GM21529 (cell line): Measurements from ENCODE around the gene BCL2L12.

ENCODE experiments used
- ATAC-seq: cut with Tn5 transposase; IDR thresholded peaks from one replicate; pipeline ENCODE4 v1.9.1; 2021; ENCODE audit not compliant: unreplicated experiment

Gene BCL2L12

GRCh38 chr19:49684251-49684982 is 18.7 kb downstream of the BCL2L12 start:
- no peak for ATAC-seq

GRCh38 chr19:49684983-49685553 is 19.3 kb downstream of the BCL2L12 start:
- ATAC-seq: no peak

GRCh38 chr19:49685845-49686332 is 20.2 kb downstream of the BCL2L12 start:
- no peak for ATAC-seq

- ATAC-seq: no peak
Measured at GRCh38 chr19:49686503-49687088, 20.9 kb downstream of the BCL2L12 start.

- ATAC-seq: no peak
Measured at GRCh38 chr19:49687150-49687549, 21.4 kb downstream of the BCL2L12 start.

GRCh38 chr19:49687566-49688316 is 22.0 kb downstream of the BCL2L12 start:
- ATAC-seq: no peak

GRCh38 chr19:49688531-49689132 is 22.9 kb downstream of the BCL2L12 start:
- no peak for ATAC-seq

- ATAC-seq: no peak
Measured at GRCh38 chr19:49689133-49690078, 23.7 kb downstream of the BCL2L12 start, which contains the start of gene ADM5. TSS of gene ADM5 (plus strand) at chr19:49689594. CDS start at chr19:49689838, 244 bp downstream.

GRCh38 chr19:49690079-49690655 is 24.4 kb downstream of the BCL2L12 start:
- no peak for ATAC-seq

GRCh38 chr19:49690656-49691242 is 25.0 kb downstream of the BCL2L12 start, which contains the start of gene CPT1C:
TSS of gene CPT1C (plus strand) at chr19:49691116. CDS start at chr19:49692253, 1,137 bp downstream.
- ATAC-seq: no peak

GRCh38 chr19:49691243-49692146 is 25.8 kb downstream of the BCL2L12 start:
- no peak for ATAC-seq

- ATAC-seq: no peak
Measured at GRCh38 chr19:49692147-49692506, 26.4 kb downstream of the BCL2L12 start.

GRCh38 chr19:49696115-49696514 is 30.4 kb downstream of the BCL2L12 start:
- no peak for ATAC-seq

- no peak for ATAC-seq
Measured at GRCh38 chr19:49696865-49697264, 31.1 kb downstream of the BCL2L12 start.

- no peak for ATAC-seq
Measured at GRCh38 chr19:49699364-49699763, 33.6 kb downstream of the BCL2L12 start.

- ATAC-seq: no peak
Measured at GRCh38 chr19:49700563-49700962, 34.8 kb downstream of the BCL2L12 start.

- no peak for ATAC-seq
Measured at GRCh38 chr19:49701271-49701786, 35.6 kb downstream of the BCL2L12 start.
